NCI-H128 (cell line): ENCODE measurements around the gene RAPGEF1.

Experiments
- DNase-seq: peaks from one replicate; lab custom pipeline; 2025; ENCODE audit not compliant: unreplicated experiment; lab: John Stamatoyannopoulos, UW

RAPGEF1 gene

DNA sequence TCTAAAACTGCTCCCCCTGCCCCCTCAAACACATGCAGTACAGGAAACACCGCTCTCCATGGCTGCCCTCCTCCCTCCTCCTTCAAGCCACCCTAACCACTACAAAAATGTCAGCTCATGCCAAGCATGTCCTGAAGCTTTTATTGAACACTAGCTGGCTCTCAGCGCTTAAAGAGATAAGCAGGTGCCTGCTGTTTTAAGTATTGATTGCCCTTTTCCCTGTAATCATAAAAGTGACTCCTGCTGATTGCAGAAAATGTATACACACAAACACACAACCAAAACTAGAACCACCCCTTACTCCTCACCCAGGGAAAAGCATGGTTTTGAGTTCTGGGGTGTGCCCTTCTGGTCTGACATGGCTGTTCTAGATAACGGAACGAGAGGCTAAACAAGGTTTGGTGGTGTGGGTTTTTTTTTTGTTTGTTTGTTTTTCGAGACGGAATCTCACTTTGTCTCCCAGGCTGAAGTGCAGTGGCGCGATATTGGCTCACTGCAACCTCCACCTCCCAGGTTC is 205.1 kb downstream of the RAPGEF1 start:
- DNase-seq = peak; percentile 25

DNA sequence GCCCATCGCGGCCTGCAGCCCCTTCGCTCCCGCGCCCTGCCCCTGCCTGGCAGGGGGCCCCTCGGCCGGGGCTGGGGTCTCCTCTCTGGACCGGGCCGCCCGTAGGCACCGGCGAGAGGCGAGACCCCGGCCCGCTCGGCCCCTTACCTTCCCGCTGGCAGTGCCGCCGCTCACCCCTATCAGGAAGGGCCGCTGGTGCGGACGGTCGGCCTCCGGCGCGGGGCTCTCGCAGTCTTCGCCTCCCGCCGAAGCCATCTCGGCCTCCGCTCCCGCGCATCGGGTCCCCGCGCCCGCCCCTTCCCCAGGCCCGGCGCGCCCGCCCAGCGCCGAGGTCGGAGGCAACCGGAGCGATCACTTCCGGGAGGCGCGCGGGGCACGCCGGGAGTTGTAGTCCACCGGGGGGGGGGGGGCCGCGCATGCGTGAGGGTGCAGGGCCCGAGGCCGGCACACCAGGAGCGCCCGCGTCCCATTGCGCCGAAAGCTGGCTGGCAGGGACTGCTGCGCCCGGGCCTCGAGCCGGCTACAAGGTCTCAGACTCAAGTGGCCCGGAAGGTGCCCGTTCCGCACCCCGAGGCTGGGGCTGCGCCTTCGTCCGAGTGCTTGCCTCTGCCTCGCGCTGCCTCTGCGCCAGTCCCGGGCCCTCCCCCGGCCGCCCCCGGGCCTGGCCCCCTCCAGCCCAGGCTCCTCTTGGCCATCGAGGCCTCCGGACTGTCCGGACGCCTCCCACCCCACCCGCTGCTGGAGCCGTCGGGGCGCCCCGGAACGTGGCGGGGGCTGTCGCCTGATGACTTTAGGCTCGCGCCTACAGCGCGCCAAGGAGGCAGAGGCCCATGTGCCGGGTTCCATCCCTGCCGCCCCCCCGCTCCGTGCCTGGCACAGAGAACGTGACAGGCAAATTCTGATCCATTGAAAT is 208.7 kb downstream of the RAPGEF1 start, which contains the start of gene UCK1:
UCK1 (minus strand) TSS at position 344 of the 913 bp plus-strand sequence; CDS start at position 255, 89 bp downstream.
- DNase-seq = peak; percentile 52

DNA sequence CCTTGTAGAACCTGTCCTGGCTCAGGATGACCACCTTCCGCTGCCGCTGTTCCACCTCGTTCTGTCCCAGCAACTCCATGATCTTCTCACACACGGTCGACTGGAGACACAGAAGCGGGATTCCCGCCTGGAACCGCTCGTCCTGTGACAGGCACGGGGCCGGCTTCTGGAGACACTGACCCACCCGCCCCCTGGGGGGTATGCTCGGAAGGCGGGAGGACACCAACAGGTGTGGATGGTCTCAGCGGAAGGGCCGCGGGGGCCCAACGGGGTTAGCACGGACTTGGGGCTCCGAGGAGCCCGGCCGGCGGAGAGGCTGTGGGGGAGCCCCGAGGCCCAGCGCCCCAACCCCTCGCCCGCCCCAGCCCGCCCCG is 209.3 kb downstream of the RAPGEF1 start:
- DNase-seq = no peak

DNA sequence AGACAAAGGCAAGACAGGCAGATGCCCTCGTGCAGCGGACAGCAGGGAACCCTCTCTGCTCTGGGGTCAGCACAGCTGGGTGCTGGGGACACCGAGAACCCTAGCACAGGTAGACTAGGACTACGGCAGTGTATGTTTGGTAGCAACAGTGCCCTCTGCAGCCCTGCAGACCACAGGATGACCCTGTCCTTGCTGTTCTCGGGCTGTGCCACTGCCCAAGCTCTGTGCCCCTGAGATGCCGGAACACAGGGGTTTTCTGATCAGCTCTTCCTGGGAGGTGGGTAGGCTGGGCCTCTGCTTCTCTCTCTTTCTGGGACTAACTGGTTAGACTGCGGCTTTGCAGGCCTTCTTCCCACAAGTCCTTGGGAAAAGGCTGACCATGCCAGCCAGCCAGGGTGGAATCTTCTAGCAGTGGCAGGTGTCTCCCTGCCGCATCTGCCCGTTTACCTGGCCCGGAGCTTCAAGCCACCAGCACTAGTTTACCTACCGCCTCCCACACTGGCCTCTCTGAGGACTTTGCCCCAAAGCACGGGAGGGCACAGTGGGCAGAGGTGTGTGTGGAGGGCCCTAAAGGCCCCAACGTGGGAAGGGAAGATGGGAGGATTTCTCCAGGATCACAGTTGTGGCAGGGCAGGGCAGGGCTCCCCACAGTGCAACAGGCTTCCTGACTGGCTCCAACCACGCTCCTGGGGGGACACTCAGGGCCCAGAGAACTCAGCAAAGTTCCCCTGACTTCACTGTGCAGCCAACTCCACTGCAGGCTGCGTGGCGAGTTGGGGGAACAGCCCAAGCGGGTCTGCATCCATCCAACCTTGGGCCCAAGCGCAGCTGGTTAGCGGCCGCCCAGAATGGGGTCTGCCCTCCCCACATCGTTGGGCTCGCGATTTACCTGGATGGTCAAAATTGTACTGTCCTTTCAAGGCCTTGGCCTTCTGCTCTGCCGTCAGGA is 210.0 kb downstream of the RAPGEF1 start:
- DNase-seq = no peak

DNA sequence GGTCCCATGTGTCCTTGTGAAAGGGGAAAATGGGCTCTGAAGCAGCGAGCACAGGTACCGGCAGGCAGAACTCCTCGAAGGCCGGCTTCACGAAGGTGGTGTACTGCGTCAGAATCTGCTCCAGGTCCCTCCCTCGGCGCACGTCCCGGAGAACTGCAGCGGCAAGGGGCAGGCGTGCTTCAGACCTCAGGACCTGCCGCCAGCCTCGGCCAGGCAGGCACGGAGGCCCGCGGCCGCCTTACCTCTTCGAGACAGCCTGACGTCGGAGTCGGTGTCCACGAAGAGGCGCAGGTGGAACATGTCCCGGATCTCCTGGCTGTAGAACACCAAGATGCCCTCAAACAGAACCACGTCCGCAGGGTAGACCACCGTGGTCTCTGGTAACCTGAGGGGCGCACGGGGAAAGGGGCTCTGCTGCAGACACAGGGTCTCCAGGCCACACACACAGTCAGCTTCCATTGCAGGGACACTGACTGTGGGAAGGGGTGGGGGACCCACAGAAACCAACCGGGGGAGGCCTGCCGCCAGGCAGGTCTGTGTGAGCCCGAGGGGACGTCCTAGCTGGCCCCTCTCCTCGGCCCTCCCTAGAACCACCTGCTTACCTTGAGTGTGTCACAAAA is 210.9 kb downstream of the RAPGEF1 start:
- DNase-seq = no peak

DNA sequence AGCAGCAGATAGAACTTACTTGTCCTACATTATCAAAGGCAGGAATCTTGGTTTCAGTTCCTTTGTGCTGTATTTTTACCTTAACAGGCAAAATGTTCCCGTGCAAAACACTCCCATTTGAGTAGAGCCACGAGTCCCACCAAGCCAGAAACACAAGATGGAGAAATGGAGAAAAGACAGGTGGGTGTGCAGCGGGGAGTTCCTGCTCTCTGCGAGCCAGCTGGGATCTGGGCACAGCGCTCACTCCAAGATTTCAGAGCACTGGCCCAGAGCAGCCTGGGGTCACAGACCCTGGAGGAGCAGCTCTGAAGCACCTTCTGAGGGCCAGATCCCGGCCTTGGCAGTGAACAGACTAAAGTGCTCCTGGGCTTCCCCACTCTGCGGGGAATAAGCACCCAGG is 211.7 kb downstream of the RAPGEF1 start:
- DNase-seq = no peak
